H1 (cell line): ENCODE results near the gene FBN2.

Source experiments
- CTCF ChIP-seq, 3 experiments: IDR thresholded peaks; 1 replicate in 2 of 3; 2 replicates in 1 of 3; pipeline versions ENCODE4 v1.5.1 to v1.6.1; 2011; ENCODE audit warnings: low read length in 3 of 3, mild to moderate bottlenecking in 3 of 3, inconsistent platforms in 2 of 3, low read depth in 1 of 3, moderate library complexity in 1 of 3; ENCODE audit not compliant: insufficient read depth in 1 of 3; ENCODE audit errors: control extremely low read depth in 1 of 3
- EZH2 ChIP-seq: fragments of 200-600 bp; sonication (generic); IDR thresholded peaks from 2 replicates; pipeline ENCODE4 v1.7.1; 2012; ENCODE audit warnings: low read depth, mild to moderate bottlenecking, moderate library complexity, low read length, inconsistent platforms; ENCODE audit not compliant: severe bottlenecking
- JUN ChIP-seq: IDR thresholded peaks from 2 replicates; pipeline ENCODE4 v1.6.1; 2011; ENCODE audit warnings: low read depth, mild to moderate bottlenecking, improper control_type of control experiment, low read length
- NRF1 ChIP-seq: IDR thresholded peaks from 2 replicates; pipeline ENCODE4 v1.6.1; 2011; ENCODE audit warnings: mild to moderate bottlenecking, low read depth, low read length, improper control_type of control experiment
- RAD21 ChIP-seq, 2 experiments: IDR thresholded peaks in 1 of 2; conservative IDR thresholded peaks in 1 of 2; 2 replicates each; pipeline ENCODE4 v1.6.1; 2011; ENCODE audit warnings: low read depth in 2 of 2, low read length in 2 of 2, improper control_type of control experiment in 1 of 2, inconsistent platforms in 1 of 2, mild to moderate bottlenecking in 1 of 2, moderate library complexity in 1 of 2
- RNF2 ChIP-seq: fragments of 200-900, 300-1000 bp; sonication (generic); IDR thresholded peaks from 2 replicates; pipeline ENCODE4 v1.7.1; 2016; ENCODE audit warnings: borderline replicate concordance, low read depth, mild to moderate bottlenecking, antibody characterized with exemption, low read length; ENCODE audit not compliant: poor library complexity, severe bottlenecking; ENCODE audit errors: missing control alignments
- TEAD4 ChIP-seq: IDR thresholded peaks from 2 replicates; pipeline ENCODE4 v1.6.1; 2012; ENCODE audit warnings: low read depth, low read length, inconsistent platforms, mixed read lengths
- YY1 ChIP-seq: IDR thresholded peaks from 2 replicates; pipeline ENCODE4 v1.6.1; 2011; ENCODE audit warnings: low read depth, mild to moderate bottlenecking, low read length

GRCh38 chr5:128538000-128538249 is at the start of gene FBN2:
- no peak for TF ChIP-seq CTCF (IDR thresholded peaks at IDR 0.05; ENCODE audit: control extremely low read depth in 1 of 3, insufficient read depth in 1 of 3, low read depth in 1 of 3, low read length in 3 of 3)
- TF ChIP-seq YY1, result no peak
- TF ChIP-seq NRF1, result no peak
- no peak for TF ChIP-seq EZH2
- no peak for TF ChIP-seq JUN
- no peak for TF ChIP-seq RNF2
- no peak for TF ChIP-seq RAD21 (IDR thresholded peaks at IDR 0.05 in 1 of 2, conservative IDR thresholded peaks at IDR 0.05 in 1 of 2; ENCODE audit: low read depth in 2 of 2, low read length in 2 of 2)
- TF ChIP-seq TEAD4, result no peak
